A172 (cell line): Measurements from ENCODE around the gene NRDC. TPM values are rescaled to one million over a fixed set of nuclear protein-coding genes. Genes with fewer than 3 reads are reported as not detected.
"Not testable (repeated sequence)": the region's sequence is repeated elsewhere in the genome, so short reads cannot be mapped to it uniquely, and the experiment has no call there.

Source experiments
- DNase-seq: peaks from one replicate; pipeline ENCODE4 v3.0.0-alpha.2; 2015; ENCODE audit warnings: low spot score
- total RNA-seq: library from RNA; depleted of rRNA; stranded (reverse); fragments of >200 nt; shearing (Covaris generic); gene quantifications from 2 replicates; pipeline ENCODE4 v1.2.3, GENCODE V29; 2014

NRDC gene
- total RNA-seq, 1 experiment from 2014 or later, result 63.0 TPM

- DNase-seq, result no peak
These were observed 36.3 kb downstream of the NRDC start for GRCh38 chr1:51842261-51842660.

GRCh38 chr1:51840743-51841461 lies 37.6 kb downstream of the NRDC start:
- DNase-seq, result no peak

DNA sequence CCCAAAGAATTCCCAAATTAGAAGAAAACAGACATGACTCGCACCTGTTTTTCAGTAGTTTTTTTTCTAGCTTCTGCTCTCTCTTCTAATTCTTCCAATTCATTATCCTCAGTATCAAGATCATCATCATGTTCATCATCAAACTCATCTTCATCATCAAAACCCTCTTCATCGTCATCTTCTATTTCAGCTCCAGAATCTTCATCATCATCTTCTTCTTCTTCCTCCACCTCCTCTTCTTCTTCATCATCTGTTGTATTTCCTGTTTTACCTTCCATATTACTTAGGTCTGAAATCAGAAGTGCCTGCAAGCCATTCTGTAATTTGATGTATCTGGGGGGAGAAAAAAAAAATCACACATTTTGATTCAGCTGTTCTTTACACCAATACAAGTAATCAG lies 38.3 kb downstream of the NRDC start:
- no peak for DNase-seq

DNA sequence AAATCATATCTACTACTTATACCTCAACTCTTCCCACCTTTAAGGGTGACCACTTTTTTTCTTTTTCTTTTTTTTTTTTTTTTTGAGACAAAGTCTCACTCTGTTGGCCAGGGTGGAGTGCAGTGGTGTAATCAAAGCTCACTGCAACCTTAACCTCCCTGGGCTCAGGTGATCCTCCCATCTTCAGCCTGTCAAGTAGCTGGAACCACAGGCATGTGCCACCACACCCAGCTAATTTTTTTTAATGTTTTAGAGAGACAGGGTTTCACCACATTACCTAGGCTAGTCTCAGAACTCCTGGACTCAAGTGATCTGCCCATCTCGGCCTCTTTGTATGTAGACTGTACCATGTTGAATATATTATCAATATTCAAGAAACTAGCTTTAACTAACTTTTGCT lies 39.4 kb downstream of the NRDC start:
- DNase-seq, result no peak

GRCh38 chr1:51837243-51837642 lies 41.3 kb downstream of the NRDC start:
- DNase-seq, result no peak

DNA sequence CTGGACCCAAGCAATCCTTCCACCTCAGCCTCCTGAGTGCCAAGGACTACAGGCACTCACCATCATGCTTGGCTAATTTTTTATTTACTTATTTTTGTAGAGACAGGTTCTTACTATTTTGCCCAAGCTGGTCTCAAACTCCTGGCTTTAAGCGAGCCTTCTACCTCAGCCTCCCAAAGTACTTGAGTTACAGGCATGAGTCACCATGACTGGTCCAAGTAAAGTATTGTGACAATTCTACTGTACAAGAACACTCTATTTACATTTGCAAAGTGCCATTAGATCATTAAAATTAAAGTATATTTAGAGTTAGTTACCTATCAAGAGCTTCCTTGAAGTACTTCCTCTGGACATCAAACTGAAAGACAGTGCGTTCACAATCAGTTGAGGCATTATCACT lies 44.8 kb downstream of the NRDC start:
- no peak for DNase-seq

DNA sequence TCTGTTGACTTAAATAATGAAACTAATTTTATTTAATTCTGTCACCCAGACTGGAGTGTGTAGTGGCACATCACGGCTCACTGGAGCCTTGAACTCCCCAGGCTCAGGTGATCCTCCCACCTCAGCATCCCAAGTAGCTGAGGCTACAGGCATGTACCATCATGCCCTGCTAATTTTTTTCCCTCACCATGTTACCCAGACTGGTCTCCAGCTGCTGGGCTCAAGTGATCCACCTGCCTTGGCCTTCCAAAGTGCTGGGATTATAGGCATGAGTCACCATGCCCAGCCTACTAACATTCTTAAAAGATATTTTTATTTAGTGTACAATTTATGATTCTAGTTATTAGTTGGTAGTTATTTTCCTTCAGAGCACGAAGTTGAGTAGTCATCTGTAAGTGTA lies 49.5 kb downstream of the NRDC start:
- DNase-seq, result peak; percentile 32

- DNase-seq, result no peak
These were observed 58.7 kb downstream of the NRDC start for GRCh38 chr1:51819810-51820209.

GRCh38 chr1:51819021-51819420 lies 59.5 kb downstream of the NRDC start:
- not testable (repeated sequence) for DNase-seq

GRCh38 chr1:51818487-51818886 lies 60.0 kb downstream of the NRDC start:
- DNase-seq, result no peak

- DNase-seq, result no peak
These were observed 64.0 kb downstream of the NRDC start for GRCh38 chr1:51814513-51814912.

DNA sequence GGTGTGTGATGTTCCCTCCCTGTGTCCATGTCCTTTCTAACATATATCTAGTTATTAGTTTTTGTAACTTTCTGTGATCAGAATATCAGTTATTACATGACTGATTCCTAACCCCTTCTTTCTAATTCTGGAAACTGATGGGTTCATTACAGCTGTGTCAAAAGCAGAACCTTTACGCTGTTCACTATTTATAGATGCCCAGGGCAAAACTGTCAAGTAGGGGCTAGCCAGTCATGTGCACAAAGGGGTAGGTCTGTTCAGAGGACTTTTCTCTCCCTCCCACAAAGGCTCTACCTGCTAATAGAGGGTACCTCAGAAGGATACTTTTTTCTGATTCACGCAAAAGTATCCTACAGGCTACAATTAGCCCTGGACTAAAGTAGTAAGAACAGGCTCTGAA lies 79.2 kb downstream of the NRDC start:
- DNase-seq, result no peak

- no peak for DNase-seq
These were observed 83.7 kb downstream of the NRDC start for GRCh38 chr1:51794868-51795267.

- DNase-seq, result no peak
These were observed 84.3 kb downstream of the NRDC start for GRCh38 chr1:51794260-51794659.

- DNase-seq, result peak; percentile 16
These were observed 85.7 kb downstream of the NRDC start for GRCh38 chr1:51792864-51793263.

DNA sequence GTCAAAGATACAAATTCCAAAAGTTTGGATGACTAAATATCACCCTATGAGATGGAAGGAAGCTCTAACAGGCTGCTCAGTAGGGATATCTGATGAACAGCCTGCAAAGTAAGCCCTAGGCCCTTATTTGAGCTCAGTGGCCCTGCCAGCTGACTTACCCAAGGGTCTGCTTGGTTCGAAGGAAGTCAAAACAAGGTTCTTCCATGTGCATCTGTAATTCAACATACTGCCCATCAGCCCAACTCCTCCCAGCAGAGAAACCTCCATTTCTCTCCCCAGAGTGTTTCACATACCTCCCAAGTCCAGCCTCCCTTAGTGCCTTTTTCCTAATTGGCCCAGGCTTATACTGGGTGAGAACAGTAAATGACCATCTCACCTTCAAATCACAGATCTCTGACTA lies 86.6 kb downstream of the NRDC start:
- no peak for DNase-seq

DNA sequence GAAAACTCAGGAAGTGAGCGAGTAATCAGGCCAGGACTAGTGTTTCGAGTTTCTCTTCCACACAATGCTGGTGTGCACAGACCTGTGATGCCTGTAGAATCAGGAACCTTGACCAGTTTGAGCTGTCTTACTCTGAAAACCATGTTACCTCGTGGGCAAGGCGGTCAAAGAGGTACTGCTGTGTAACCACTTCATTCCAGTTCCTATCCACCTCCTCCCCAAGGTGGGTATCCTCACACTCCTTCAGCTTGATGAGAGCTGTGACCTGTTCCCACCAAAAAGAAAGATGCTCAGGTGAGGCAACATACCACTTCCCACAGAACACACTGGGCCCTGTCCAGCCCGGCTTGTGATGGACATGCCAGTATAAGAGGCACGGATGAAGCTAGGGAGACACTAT lies 88.1 kb downstream of the NRDC start:
- no peak for DNase-seq

DNA sequence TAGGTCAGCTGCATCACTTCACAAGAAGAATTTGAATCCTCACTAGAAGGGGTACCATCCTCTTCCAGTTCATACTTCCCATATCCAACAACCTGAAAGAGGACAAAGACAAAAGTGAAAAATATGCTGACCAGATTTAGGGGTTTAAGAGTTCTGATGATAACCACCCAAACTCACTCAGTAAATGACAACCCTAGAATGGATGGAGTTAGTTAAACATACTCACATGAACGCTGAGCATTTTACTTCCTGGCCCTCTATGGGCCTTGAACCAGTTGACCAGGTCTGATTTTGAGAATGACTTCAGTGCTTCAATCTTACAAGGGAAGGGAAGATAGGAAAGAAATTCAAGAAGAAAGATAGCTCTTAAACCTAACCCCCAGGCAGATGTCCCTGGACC lies 89.2 kb downstream of the NRDC start:
- DNase-seq, result no peak

DNA sequence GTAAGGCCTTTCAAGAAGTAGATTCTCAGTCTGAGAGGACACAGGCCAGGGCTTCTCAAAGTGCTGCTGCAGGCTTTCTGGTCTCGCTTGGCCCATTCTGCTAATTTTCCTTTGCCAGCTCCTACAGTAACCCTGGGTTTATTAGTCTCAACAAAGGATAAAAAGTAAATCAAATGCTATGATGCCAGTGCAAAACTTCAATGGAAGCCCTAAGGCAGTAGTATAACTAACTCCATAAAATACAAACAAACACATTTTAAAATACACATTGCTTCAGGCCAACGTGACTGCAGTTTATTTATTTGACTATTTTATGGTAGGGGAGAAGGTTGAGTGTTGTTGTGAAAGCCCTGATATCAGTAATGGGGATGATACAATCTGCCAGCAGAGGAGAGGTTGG lies 89.6 kb downstream of the NRDC start:
- DNase-seq, result no peak

DNA sequence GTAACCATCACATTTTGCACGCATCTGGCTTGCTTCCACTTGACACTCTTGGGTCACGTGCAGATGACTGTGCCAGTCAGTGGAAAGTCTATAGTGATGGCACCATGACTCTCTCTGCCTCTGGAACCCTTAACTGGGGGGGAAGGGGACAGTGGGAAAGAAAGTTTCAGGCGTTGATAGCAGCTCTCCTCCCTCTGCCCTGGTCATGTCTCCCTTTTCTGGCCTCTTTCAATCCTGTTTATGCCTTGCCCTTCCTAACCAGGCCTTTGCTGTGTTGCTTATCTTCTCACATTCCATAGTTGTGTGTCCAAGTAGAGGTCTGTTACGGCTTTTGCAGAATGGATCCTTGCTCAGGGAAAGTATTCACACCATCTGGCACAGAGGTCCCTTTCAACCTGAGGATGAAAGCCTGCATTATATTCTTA lies 93.5 kb downstream of the NRDC start:
- DNase-seq, result no peak

- DNase-seq, result no peak
These were observed 97.6 kb downstream of the NRDC start for GRCh38 chr1:51780927-51781326.

- no peak for DNase-seq
These were observed 102.1 kb downstream of the NRDC start for GRCh38 chr1:51776408-51776807.

GRCh38 chr1:51768971-51769588 lies 109.4 kb downstream of the NRDC start:
- DNase-seq, result peak; percentile 42

DNA sequence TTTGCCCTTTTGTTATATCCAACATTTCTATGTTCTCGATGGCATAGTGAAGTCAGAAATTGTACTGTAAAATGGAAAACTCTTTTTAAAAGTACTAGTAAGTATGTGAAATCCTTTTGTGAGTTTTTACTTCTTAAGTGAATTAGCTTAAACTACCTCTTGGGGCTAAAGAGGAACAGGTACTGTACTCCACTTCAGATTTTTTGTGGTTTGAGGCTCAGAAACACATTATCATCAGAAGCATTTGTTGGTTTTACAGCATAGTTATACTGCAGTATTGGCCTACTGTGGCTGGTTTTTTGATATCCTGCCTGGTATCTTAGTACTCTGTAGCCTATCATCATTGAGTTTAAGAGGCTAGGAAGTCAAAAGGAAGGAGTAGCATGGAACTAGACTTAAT lies 117.2 kb downstream of the NRDC start:
- no peak for DNase-seq
